IPS DF 19.7 (cell line): ENCODE results near the gene ADAM33.

ENCODE experiments used
- DNase-seq: peaks from one replicate; pipeline ENCODE4 v3.0.0-alpha.2; 2013; ENCODE audit warnings: low read depth, low spot score

The ADAM33 gene

DNA sequence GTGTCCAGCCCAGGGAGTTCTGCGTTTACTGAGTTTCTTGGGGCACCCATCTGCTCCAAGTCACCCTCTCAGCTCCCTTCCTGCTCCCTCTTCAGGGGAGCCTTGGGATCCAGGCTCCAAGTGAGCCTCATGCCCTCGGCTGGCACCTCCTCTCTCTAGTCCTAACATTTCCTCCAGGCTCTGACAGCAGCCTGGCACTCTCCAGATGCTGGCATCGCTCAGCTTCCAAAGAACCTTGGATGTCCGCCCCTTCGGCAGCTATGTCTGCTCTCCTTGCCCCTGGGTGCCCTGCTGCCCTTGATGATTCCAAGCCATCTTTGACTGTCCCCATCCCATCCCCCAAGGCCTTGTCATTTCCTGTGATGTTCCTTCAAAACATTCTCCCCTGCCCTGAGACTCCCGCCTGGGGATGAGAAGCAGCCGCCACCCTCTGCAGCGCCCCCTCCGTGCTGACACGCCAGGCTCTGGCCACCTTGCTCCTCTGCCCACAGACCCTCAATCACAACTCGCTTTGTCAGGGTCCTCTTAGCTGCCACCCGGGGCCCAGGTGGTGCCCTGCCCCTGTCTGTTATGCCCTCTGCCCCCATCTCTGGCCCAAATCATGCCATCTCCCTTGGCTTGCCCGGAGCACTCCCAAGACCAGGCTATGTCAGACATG lies 12.0 kb downstream of the ADAM33 start:
- no peak for DNase-seq

DNA sequence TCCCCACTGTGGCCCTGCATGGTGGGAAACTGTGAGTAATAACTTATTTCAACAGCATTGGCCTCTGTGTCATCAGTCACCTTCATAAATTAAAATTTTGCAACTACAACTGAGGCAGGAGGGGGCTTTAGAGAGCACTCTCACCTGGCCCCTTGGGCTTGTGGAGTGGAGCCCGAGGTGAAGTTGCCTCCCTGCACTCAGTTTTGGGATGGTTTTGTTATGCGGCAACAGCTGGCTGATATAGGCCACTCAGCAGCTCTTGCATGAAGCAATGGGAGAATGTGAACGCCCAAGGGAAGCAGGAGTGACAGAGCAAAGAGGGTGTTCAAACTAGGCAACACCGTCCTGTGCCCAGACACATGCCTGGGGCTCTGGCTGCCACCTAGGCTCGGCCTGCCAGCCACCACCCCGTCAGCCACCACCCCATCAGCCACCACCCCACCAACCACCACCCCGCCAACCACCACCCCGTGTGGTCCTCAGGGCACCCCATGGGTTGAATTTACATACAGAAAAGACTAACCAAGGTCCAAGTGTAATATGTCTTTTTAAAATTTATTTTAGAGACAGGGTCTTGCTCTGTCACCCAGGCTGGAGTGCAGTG lies 14.3 kb downstream of the ADAM33 start:
- DNase-seq: no peak

DNA sequence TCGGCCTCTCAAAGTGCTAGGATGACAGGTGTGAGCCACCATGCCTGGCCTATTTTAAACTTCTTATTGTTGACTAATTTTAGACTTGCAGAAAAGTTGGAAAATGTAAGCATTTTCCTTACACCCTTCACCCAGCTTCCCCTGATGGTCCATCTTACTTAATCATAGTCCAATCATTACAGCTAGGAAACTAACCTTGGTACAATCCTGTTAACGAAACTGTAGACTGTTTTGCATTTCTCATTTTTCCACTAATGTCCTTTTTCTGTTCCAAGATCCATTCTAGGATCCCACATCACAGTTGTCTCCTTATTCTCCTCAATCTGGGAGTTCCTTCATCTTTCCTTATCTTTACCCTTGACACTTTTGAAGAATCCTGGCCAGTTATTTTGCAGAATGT lies 18.0 kb downstream of the ADAM33 start:
- DNase-seq: no peak

DNA sequence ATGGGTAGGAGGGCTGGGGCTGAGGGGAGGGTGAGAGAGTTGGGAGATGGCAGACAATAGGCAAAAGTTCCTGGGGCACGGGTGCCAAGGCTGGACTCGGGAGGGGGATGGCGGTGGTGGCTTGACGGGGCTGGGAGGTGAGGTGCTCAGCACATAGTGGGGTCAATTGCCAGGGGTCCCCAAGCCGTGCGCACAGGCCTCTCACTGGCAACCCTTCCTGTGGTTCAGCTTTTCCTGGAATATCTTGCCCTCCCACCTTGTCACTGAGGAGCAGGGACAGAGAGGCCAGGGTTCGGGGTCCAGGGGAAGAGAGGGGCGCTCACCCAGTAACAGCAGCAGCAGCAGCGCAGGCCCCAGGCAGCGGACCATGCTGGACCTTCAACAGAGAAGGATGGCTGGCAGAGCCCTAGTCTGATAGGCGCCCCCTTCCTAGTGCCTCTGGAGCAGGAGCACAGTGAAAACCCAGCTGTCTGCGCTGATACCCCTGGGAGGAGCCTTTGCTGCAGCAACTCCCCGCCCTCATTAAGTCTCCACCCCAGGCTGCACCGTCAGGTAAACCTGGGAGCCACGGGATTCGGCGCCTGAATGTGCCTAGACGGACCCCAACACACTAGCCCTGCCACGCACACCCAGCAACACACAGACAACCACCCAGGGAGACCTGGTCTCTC lies 18.6 kb downstream of the ADAM33 start, which contains the start of gene GFRA4:
Gene GFRA4 (minus strand): TSS at position 369 of the 671 bp plus-strand sequence. CDS start 0 bp downstream, at position 369.
- DNase-seq: peak; percentile 38

DNA sequence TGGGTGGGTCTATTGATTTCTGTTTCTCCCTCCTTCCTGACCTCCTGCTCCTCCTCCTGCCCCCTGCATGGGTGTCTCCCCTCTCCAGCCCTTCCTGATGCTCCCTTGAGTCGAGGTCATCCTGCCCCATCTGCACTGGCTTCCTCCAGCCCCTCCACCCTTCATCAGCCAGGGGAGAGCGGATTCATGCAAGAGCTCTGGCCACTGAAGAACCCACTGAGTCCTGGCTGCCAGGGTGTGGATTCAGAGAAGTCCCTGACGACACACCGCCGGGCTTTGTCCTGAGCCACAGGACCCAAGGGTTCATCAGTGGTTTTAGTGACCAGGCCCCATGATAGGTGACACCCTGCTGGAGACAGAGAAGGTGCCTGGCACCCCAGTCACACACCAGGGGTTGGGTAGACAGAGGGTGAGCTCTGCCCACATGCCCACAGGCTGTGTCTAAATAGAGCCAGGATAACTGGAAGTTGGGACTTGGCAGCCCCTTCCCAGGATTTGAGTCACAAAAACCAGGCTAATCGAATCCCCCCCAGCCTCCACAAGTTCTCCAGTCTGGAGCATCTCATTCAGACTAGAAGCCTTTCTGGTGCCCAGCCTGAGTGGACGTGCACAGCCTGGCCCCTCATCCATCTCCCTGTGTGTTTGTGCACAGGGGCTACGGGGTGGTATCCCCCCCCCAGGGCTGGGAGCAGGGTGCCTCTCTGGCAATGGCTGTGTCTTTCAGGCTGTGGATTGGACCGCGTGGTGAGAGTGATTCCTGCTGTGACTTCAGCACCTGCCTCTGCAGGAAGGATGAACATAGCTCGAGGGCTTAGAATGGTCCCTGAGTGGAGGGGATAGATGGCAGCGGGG lies 19.8 kb downstream of the ADAM33 start:
- no peak for DNase-seq

DNA sequence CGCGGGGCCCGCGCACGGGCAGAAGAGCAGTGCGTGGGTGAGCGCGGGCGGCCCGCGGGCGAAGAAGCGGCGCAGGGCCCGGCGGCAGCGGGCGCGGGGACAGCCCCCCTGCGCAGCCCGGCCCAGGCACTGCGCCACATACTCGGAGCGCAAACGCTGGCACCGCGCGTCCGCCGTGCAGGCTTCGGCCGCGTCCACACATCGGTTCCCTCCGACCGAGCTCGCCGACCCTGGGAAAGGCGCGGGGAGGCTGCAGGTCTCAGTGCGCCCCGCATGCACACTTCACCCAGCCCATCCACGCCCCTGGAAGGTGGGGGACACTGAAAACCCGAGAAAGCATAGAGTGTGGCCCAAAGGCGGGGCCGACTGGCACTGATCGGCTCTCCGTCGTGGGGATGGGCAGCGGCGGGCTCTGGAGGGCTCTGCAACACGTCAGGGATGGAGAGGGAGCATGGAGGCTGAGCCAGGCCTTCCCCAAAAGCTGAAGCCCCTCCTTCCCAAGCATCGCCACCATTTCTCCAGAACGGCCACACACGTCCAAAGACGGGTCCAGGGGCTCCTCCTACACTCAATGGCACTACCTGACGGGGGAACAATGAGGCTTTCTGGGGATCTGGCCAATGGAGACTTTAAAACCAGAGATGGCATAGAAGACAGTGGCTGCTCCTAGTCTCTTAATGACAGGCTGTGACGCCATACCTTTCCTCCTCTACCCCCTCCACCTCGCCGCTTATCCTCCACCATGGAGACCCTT lies 20.6 kb downstream of the ADAM33 start:
- DNase-seq: no peak

DNA sequence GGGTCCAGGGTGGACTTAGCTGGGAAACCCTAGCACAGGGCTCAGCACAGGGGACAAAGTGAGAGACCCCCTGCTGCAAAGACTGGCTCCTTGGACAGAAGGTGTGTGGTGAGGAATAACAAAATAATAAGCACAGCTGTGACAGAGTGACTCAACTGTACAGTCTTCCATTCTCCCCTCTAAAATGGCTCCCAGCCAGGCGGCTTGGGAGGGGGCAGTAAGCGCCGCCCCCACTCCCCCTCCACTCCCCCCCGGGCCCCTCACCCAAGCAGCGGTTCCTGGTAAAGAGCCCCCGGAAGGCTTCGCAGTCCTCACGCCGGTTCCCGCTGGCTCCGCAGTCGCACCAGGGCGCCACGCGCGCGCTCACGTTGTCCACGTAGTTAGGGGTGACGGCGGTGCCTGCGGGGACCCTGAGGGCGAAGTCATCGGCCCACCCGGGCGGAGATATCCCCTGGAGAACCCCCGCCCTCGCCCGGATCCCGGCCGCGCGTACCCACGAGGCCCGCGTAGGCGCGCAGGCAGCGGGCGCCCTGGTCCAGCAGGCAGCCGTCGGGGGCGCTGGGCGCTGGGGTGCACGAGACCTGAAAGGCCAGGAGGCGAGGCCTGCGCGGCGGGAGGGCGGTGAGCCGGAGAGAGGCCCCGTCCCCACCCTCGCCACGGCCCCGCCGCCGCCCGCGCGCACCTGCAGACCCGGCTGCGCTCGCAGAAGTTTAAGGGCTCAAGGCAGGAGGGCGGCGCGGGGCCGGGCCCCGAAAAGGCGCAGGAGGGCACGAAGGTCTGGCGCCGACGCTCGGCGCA lies 21.3 kb downstream of the ADAM33 start:
- no peak for DNase-seq

DNA sequence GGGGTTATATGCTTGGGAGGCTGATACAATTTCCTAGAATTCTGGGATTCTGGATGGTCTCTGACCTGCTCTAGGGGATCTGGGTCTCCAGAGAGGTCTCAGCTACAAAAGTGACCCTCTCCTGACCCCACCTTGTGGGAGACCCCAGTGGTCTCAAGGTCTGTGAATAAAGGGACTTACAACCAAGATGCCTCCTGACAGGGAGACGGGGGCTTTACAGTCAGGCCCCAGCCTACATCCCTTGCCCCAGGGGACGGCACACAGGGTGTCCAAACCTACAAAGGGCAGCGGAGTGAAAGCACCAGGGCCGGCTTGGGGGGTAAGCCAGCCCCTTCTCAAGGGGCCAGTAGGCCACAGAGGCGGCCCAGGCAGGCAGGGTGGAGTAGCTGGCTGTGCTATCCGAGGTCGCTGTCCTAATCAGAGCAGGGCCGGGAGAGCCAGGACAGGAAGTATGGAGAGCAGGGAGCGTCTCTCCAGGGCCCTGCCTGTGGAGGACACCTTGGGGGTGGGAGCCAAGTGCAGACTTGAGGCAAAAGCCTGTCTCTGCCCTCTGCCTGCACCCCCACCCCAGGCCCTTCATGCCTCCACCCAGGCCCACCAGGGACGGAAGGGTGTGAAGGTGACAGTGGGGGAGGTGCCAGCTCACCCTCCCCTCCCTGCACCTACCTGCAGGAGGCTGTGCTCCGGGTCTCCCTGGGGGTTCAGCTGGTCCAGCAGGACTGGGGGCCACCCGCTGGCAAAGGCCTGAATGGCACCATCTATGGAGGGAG lies 22.1 kb downstream of the ADAM33 start:
- no peak for DNase-seq

DNA sequence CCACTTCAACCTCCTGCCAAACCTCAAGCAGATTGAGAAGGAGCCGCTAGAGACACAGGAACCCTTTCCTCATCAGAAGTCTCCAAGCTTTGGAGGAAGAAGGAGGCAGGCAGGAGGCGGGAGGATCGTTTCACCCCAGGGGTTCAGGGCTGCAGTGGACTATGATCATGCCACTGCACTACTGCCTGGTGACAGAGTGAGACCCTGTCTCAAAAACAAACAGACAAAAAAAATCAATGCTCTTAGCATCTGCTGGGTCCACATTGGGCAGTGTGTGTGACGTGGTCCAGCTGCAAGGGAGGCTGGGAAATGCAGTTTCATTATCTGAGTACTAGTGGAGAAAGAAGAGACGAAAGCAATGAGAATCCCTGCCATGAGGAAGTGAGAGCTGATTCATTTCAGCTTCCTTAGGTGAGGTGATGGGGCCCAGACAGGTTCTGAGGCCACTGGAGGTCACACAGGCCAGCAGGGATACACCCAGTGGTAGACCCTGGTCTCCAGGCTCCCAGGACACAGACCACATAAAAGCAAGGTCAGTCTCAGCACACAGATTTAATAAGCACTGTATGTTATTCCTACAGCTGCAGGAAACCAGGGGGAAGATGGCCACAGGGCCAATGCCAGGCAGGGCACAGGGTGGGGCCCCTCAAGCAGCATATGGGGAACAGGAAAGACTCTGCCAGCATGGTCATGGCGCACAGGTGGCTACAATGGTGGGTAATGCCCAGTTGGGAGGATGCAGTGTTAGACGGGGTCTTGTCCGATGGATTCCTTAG lies 22.9 kb downstream of the ADAM33 start:
- no peak for DNase-seq

DNA sequence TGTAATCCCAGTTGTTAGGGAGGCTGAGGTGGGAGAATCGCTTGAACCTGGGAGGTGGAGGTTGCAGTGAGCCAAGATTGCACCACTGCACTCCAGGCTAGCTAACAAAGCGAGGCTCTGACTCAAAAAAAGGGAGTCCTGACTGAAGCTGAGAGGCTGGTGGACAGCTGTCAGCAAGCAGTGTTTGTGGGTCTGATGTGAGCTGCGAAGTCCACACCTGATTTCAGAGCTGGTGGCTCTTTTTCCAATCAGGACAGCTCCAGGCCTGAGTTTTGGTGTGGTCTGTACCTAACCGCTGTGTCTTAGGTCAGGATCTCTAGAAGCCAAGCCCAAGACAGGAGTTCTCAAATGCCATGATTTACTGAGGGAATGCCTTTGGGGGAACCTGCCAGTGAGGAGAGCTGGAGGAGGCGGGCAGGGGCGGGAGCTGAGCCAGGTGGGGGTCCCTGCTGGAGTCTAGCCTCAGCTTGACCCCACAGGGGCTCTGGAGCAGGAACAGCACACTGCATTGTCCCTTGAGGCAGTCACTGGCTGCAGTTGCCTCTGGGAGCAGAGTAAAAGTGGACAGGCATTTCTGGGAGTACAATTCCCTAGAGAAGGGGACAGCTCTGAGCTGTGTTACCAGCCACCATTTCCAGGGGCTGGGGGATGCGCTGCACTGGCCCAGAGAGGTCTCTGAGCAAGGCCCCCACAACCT lies 23.6 kb downstream of the ADAM33 start:
- DNase-seq: no peak

DNA sequence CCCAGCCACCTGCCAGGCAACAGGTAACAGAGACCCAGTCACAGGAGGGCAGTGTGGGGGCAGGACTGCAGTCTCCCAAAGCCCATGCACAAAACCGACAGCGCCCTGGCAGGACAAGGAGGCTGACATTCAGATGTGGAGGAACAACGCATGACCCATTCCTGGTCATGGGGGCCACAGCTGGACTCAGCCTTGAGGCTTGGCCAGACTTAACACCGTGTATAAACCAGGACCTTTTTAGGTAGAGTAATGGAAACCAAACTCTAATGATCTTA lies 26.7 kb downstream of the ADAM33 start:
- DNase-seq: no peak

DNA sequence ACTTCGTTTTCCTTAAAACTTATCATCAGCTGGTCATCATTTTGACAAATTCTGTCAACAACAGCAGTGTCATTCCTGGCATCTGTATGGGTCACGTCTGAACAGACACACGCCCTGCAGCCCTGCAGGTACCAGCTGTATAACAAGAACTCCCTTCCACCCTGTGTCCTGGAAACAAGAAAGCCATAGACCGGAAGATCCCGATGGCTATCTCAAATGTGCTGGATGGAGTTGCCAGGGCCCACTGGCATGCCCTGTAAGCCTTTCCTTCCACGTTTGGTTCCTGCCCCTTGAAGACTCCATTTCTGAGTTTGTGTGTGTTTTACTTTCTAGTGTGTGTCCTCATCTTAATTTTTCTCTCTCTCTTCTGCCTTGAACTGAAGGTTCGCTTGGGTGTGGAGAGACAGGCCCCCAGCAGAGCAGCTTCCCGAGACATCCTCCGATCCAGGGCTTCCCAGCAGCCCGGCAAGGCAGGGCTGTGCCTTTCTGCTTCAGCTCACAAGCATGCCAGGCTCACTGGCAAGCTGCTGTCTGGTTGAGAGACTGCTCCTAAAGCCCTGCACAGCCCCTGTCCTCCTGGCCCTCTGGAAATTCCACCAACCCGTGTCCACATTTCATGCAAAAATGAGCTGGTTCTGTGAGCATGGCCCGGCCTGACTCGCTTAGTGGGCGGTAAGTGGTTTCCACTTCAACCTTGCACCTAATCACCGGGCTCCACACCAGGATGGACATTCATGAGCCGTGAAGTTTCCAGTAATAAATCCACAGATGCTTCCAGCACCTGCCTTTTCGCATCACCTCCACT lies 27.3 kb downstream of the ADAM33 start:
- DNase-seq: no peak

DNA sequence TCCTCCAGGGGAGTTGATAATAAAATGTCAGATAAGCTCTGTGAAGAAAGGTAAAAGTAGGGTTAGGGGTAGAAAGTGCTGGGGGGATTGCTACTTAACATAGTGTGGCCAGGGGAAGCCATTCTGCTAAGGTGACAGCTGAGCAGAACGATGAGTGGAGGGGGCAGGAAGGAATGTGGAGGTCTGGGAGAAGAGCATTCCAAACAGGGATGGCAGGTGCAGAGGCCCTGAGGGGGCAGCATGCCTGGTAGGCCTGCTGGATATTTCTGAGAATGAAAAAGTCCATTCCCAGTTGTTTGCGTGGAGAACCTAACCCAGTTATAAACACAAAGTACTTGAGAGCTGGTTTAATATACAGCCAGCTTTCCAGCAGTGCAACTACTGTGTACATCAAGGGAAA lies 27.9 kb downstream of the ADAM33 start:
- DNase-seq: no peak

DNA sequence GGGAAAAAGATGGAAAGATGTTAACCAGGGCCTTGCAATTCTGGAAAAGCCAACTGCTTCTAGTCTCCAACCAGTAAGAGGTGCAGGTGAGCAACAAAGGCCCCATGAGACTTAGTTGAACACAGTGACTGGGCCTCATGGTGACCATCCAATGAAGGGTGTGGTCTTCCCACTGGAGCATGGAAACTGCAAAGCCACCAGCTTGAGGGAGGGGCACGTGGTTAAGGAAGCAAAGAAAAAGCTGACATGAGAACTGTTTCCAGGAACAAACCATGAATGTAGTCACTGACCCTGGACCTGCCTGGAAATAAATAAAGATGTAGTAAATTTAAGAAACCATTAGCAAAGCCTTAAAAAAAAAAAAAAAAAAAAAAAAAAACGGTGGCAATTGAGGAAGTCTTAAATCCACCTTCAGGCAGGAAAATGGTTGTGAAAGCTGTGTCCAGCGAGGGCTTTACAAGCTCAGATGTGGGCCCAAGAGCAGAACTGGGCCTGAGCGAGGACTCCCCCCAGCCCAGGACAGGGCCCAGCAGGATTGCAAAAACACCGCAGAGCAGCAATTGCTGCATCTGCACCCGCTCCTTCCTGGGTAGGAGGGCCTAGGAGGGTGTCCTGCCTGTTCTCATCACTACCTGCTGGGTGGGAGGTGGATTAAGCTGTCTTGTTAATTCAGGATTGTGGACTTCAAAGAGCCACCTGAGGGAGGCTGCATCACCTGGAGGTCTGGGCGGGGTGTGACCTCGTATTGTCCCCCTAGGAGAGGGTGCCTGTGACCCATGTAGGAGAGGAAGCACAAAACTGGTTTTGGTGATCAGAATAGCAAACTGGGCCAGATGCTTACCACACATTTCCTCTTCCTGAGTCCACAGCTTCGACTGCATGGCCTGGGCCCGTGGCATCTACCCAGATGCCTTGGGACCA lies 28.9 kb downstream of the ADAM33 start:
- DNase-seq: no peak

DNA sequence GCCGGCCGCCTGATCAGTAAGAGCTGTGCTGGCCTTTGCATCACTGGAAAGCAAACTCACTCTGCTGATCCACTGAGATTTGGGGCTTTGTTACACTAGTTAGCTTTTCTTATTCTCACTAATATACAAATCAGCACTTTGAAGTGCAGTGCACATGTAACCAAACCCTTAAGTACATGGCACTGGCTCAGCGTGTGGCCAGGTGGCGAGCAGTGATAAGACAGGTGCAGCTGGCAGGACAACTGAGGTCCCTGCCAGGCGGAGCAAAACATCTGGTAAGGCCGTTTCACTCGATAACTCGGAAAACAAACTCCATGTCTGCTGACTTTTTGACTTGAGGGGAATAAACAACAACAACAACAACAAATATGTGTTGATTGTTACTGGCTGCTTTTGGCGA lies 29.6 kb downstream of the ADAM33 start:
- no peak for DNase-seq

DNA sequence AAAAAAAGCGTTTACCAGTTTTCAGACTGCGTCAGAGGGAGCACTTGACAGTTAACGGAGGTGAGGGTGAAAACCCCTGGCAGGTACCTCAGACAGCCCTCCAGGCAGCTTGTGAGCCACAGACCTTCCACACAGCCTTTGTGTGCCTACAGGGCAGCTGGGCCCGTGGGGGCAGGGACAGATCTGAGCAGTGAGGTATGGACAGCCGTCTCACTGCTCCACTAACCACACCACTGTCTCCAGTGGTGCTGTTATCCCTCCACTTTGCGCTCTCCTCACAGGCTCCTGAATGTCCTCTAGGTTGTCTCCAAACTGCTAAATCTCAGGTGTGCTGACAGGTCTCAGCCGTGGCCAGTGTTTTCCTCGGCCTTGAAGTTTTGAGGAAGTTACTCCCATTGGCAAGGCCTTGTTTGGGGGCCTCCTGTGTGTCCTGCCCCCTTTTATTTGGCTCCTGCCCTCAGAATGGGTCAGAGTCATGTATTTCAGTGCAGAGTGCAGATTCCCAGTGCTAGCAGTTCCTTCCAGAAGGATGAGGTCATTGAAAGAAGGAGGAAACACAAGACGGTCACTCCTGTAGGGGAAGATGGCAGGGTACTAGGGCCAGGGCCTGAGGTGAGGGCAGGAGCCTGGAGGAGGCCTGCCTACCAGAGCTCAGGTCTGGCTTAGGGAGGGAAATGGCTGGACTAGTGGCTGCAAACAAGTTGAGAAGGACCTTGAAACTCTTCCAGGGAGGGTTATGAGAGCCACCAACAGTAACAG lies 30.4 kb downstream of the ADAM33 start:
- DNase-seq: no peak
